ENCODE results near the gene FAM25A.
"Not testable (repeated sequence)": the region's sequence is repeated elsewhere in the genome, so short reads cannot be mapped to it uniquely, and the experiment has no call there.

FAM25A gene

DNA sequence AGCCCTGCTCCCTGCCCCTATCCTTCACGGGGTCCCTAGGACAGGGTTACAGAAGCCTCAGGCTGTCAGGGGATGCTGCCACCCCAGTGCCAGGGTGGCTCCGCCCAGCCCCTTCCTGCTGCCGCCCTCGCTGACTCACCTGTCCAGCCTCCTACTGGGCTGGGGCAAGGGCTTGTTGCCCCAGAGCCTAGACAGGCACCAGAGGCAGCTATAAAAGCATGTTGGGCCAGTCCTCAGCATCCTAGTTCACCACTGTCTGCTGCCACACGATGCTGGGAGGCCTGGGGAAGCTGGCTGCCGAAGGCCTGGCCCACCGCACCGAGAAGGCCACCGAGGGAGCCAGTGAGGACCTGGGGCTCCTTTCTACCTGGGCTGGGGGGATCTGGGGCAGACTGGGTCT is at the start of gene FAM25A:
TSS of gene FAM25A (plus strand) at position 239 of the 400 bp plus-strand sequence. CDS start at position 270, 31 bp downstream.
- DNase-seq, result not testable (repeated sequence)

DNA sequence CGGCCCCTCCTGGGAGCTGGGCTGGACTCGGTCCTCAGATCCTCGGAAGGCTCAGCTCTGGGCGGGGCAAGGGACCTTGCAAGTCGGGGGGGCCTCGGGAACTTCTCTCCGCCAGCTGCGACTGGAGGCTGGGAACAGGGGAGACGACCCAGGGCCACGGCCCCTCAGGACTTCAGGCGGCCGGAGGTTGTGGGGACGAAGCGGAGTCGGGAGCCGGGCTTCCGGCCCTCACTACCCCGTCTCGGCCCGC is 49.2 kb upstream of the FAM25A start:
- no peak for DNase-seq

DNA sequence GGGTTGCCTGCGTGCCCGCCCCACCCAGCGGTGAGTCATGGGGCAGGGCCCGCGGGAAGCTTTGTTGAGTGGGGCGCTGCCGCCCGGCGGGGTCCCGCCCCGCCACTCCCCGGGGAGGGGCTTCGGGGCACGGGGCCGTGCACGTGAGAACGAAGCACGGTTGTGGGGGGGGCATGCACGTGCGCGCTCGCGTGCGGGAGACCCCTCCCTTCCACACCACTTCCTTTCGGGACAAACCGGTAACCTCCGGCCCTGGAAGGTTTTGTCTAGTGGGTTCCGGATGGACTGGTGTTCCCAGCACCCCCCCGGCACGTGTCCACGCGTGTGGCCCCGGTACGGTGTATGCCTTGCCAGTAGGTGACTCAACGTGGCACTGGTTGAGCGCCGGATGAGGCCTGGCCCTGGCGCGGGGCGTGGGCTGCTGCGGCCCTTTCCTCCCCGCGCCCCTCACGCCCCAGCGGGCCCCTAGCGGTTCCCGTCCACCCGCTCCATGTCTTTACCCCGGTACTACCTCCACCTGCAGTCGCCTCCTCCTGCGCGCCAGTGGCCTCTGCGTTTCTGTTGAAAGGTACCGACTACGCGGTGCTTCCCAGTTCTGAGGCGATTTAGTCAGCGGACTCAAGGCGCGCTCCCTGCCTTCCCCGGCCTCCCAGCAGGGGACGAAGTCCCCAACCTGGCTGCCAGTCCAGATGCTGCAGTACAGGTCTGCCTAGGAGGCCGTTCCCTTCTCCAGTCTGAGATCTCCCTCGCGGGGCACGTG is 48.7 kb upstream of the FAM25A start:
- DNase-seq, result peak; percentile 89 to 96 (median 93)

DNA sequence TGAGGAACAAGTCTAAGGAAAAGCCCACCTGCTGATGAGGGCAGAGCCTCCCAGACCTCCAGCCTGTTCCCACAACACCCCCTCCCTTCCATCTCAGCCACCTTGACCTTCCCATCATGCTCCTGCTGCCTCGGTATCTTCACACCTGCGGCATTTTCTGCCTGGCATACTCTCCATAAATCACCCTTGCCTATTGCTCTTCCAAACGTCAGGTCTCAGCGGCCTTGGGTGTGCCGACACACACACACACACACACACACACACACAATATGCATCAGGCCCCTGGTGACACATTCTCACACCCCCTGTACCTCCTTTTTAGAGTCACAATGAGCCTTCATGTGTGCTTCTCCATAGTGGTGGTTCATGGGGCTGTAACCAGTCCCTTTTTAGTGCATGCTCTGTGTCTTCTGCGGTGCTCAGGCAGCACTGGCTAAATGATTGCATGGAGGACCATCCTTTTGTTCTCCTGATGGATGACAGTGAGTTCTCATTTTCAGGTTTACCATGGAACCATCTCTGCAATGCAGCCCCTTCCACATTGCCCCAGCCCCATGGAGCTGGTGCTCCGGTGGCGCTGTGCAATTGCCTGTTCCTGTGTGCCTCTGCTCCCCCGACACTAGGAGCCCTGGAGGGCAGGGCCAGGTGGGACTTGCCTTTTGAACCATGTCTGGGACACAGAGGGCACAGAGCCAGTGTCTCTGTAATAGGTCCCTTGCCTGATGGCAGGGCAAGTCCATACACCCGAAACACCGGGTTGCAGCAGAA is 47.3 kb upstream of the FAM25A start:
- no peak for DNase-seq

DNA sequence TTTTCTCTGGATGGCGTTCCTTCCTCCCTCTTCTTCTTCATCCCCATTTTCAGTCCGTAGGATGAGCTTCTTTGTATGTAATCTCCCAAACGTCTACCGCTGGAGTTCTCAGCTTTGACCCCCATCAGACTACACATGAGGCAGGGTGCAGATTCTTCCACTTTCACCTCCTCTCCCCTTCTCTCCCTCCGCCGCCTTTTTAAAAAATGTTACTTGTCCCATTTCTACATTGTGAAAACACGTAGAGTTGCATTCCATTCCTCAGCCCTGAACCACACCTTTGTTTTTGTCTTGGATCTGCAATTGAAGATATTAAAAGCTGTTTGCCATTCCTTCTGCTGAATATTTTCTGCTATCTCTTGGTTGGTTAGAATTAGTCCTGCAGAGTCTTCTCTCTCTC is 45.6 kb upstream of the FAM25A start:
- DNase-seq, result no peak

DNA sequence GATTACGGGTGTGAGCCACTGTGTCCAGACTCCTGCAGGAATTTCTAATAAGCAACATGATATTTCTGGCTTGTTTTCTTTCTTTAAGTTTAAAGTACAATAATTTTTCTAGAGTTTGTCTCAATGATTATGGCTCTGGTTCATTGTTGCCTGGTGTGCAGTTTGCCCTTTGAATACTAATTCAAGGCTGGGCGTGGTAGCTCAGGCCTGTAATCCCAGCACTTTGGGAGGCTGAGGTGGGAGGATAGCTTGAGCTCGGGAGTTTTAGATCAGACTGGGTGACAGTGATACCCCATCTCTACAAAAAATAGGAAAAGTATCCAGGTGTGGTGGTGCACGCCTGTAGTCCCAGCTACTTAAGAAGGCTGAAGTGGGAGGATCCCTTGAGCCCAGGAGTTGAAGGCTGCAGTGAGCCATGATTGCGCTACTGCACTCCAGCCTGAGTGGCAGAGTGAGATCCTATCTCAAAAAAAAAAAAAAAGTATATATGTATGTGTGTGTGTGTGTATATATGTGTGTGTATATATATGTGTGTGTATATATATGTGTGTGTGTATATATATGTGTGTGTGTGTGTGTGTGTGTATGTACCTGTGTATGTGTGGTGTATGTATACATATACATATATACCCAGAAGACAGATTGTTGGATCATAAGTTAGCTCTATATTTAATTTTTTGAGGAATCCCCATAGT is 43.6 kb upstream of the FAM25A start:
- DNase-seq, result no peak

DNA sequence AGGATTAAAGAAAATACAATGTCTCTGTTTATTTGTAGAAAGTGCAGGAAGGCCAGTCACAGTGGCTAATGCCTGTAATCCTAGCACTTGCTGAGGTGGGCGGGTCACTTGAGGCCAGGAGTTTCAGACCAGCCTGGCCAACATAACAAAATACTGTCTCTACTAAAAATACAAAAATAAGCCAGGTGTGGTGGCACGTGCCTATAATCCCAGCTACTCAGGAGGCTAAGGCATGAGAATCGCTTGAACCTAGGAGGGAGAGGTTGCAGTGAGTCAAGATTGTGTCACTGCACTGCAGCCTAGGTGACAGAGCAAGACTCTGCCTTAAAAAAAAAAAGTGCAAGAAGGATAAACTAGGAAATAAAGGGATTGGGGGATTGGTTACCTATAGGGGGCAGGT is 41.6 kb upstream of the FAM25A start:
- DNase-seq, result not testable (repeated sequence)

DNA sequence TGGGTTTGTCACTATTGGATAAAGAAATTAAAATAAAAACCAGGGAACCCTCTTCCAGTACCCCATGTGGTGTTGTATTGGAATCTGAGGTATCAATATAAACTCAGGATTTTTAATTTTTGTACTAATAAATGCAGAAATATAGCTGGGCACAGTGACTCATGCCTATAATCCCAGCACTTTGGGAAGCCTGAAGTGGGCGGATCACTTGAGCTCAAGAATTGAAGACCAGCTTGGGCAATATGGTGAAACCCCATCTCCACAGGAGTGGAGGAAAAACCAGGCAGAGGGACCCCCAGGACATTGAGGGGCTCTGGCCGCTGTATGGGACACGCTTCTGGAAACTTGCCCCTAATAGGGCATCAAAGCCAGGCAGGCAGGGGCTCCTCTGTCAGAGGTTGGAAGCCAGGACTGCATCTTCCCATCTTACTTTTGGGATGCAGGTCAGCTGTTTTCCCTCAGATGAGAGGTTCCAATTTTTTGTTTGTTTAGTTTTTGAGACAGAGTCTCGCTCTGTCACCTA is 40.7 kb upstream of the FAM25A start:
- peak in 2 of 3 donors; percentile 18 to 61 for DNase-seq

DNA sequence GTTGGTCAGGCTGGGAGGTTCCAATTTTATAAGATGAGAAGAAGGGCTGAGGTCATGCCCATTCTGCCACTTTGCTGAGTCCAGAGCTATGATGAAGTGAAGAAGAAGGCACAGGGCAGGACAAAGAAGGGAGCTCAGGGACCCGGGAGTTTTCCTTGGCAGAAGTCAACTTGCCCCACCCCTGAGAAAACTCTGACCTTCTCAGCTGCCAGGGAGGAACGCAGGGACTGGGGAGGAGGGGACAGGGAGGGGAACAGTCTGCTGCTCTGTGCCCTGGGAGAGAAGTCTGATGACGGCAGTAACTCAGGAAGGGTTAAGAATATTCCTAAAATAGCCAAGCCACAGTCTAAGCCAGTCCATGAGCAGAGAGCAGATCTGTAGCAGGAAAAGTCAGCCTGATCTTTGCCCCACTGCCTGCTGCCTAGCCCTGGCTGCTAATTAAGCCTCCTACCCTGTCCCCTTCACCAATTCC is 40.1 kb upstream of the FAM25A start:
- peak in 2 of 3 donors; percentile 39 to 42 for DNase-seq

DNA sequence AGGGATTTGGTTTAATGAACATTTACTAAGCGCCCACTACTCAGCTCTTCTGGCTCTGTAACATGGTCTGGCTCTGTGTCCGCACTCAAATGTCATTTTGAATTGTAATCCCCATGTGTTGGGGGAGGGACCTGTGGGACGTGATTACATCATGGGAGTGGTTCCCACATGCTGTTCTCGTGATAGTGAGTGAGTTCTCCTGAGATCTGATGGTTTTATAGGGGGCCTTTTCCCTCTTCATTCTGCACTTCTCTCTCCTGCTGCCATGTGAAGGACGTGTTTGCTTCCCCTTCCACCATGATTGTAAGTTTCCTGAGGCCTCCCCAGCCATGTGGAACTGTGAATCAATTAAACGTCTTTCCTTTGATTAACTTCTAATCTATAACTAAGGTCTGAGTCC is 39.1 kb upstream of the FAM25A start:
- DNase-seq, result peak in 2 of 3 donors; percentile 20 to 21

DNA sequence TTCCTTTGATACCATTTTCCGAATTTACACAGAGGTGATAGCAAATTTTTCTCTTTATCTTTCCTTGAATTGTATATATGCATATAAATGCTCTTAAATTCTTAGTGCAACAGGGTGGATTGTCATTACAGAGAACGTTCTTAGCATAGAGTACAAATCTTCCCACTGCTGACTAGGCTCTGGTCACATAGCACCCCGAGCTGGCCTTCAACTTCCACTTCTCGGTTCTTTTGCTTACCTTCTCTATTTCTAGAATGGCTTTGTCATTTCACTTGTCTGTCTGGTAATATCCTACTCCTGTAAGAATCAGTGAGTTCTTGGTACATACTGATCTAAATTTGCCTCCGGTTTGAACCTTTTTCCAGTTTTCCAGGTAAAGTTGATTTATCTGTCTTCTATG is 38.4 kb upstream of the FAM25A start:
- peak in 2 of 3 donors; percentile 59 to 60 for DNase-seq

DNA sequence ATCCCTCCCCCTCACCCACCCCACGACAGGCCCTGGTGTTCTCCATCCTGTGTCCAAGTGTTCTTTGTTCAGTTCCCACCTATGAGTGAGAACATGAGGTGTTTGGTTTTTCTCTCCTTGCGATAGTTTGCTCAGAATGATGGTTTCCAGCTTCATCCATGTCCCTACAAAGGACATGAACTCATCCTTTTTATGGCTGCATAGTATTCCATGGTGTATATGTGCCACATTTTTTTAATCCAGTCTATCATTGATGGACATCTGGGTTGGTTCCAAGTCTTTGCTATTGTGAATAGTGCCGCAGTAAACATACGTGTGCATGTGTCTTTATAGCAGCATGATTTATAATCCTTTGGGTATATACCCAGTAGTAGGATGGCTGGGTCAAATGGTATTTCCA is 35.6 kb upstream of the FAM25A start:
- not testable (repeated sequence) for DNase-seq

DNA sequence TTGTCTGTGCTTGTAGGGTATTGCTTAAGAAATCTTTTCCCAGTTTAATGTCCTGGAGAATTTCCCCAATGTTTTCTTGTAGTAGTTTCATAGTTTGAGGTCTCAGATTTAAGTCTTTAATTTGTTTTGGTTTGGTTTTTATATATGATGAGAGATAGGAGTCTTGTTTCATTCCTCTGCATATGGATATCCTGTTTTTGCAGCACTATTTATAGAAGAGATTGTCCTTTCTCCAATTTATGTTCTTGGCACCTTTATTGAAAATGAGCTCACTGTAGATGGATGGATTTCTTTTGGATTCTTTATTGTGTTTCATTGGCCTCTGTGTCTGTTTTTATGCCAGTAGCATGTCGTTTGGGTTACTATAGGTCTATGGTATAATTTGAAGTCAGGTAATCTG is 31.6 kb upstream of the FAM25A start:
- DNase-seq, result no peak

DNA sequence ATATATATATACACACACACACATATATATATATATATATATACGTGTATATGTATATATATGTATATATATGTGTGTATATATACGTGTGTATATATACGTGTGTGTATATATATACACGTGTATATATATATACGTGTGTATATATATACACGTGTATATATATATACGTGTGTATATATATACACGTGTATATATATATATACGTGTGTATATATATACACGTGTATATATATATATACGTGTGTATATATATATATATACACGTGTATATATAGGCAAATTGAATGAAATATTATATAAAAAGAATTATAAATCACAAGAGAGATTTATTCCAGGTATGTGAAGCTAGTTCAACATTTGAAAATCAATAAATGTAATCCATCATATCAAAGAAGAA is 28.7 kb upstream of the FAM25A start:
- not testable (repeated sequence) for DNase-seq

DNA sequence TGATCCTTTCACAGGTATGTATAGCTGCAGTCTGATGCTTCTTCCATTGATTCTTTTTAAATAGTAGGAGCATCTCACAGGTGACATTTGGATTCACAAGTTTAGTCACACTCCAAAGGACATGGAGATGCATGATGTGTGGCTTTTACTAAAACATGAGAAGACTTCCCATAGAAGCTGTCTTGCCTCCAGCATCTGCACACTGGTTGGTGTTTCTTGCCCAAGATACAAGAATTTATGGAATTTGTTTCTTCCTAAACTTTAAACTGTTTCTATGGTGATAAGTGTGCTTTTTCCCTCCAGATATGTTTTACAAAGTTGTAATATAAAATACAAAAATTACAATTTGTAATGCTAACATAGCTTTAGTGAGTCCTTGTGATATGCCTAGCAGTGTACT is 27.6 kb upstream of the FAM25A start:
- DNase-seq, result no peak

DNA sequence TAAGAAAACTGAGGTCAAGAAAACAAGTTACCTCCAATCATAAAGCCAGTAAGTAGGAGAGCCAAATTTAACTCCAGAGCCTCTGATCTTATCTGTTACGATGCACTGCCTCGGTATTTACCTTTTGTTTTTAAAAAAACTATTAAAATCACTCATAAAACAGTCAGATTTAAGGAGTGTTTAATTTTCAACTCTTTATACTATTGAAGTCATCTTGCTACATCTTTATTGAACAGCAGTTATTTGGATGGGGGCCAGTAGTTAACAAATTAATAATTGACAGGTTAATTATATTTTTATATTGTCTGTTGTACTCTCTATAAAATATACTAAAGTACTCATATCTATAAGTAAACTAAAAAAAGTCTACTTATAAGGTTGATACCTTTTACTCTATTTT is 27.2 kb upstream of the FAM25A start:
- no peak for DNase-seq

DNA sequence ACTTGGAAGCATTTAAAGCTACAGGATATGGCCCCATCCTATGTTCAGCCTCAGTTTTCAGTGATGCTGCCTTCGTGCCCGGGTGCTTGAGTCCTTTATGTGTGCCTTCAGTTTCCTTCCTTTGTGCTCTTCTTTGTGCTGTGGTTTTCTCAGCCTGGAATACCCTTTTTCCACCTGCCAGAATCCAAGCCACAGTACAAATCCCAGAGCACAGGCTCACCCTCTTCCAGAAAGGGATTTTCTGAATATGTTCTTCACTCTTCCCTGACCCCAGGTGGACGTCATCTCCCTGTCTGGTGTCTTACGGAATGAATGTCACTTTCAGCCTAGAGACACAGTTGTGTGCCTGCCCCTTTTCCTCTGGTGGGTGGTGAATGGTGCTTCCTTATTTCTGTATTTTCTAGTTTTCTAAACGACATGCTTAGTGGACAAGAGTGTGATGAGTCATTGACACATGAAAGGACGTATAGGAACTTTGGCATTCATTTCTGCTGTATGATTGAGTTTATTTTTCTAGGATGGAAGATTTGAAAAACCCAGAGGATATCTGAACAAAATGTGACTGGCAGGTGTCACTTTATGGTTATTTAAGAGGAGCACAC is 20.2 kb upstream of the FAM25A start:
- DNase-seq, result peak; percentile 83 to 93 (median 90)

DNA sequence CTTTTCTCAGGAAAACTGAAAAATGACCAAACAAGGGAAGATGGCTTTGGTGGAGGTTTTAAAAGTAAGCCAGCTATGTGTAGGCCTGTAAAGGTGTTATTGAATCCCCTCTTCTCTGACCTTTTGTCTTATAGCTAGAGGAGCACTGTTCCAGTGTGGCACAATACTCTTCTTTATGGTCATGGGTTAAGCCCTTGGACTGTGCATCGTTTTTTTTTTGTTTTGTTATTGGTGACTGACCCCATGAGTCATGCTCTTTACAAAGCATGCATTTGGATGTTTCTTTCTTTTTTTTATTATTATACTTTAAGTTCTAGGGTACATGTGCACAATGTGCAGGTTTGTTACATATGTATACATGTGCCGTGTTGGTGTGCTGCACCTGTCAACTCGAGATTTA is 19.6 kb upstream of the FAM25A start:
- peak; percentile 61 to 86 (median 81) for DNase-seq

DNA sequence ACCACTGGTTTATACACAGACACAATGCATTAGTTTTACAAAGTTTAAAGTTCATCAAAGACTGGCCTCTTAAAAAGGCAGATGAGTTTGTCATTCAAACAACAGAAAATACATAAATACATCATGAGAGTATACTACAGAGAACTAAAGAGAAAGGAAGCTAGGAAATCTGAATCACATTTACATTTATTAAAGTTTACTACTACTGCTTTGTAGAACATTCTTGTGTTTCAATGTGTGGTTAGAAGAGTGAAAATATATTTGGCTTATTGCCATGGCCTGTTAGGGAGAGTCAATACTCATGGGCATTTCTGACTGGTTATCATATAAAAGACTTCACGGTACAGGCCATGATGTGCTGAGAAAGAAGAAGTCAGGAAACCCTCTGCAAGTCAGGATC is 13.0 kb upstream of the FAM25A start:
- DNase-seq, result not testable (repeated sequence)

DNA sequence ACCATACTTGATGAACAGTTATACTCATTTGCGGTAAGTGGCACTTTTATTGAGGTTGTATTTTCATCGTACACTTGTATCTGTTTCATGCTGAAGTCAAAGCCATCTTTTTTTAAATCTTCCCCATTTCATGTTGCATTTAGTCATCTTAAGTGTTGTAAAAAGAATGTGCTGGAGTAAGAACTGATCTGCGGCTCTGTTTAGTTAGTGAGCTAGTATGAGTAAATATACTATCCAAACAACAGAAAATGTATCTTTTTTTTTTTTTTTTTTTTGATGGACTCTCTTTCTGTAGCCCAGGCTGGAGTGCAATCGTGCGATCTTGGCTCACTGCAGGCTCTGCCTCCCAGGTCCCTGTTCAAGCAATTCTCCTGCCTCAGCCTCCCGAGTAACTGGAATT is 12.4 kb upstream of the FAM25A start:
- not testable (repeated sequence) for DNase-seq

DNA sequence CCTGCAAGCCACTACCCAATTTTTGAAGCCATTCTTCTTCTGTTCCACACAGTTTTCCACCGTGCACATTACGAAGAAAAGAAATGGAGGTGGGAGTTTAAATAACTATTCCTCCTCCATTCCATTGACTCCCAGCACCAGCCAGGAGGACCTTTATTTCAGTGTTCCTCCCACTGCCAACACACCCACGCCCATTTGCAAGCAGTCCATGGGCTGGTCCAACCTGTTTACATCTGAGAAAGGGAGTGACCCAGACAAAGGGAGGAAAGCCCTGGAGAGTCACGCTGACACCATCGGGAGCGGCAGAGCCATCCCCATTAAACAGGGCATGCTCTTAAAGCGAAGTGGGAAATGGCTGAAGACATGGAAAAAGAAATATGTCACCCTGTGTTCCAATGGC is 11.8 kb upstream of the FAM25A start:
- DNase-seq, result not testable (repeated sequence)

DNA sequence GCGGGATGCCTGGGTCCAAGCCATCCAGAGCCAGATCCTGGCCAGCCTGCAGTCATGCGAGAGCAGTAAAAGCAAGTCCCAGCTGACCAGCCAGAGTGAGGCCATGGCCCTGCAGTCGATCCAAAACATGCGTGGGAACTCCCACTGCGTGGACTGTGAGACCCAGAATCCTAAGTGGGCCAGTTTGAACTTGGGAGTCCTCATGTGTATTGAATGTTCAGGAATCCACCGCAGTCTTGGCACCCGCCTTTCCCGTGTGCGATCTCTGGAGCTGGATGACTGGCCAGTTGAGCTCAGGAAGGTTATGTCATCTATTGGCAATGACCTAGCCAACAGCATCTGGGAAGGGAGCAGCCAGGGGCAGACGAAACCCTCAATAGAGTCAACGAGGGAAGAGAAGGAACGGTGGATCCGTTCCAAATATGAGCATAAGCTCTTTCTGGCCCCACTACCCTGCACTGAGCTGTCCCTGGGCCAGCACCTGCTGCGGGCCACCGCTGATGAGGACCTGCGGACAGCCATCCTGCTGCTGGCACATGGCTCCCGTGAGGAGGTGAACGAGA is 10.9 kb upstream of the FAM25A start:
- not testable (repeated sequence) for DNase-seq

DNA sequence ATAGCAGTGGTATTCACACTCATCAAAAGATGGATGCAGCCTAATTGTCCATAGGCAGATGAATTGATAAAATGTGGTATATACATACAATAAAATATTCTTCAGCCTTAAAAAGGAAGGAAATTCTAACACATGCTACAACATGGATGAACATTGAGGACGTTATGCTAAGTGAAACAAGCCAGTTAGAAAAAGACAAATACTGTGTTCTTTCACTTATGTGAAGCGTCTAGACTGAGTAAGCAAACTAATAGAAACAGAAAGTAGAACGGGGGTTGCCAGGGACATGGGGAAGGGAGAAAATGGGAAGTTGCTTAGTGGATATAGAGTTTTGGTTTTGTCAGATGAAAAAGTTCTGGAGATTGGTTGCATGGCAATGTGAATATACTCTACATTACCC is 6.6 kb upstream of the FAM25A start:
- DNase-seq, result peak; percentile 28 to 70 (median 61)
